ENCODE results near the gene NCAM1.
"Not testable (repeated sequence)": the region's sequence is repeated elsewhere in the genome, so short reads cannot be mapped to it uniquely, and the experiment has no call there.

The NCAM1 gene

DNA sequence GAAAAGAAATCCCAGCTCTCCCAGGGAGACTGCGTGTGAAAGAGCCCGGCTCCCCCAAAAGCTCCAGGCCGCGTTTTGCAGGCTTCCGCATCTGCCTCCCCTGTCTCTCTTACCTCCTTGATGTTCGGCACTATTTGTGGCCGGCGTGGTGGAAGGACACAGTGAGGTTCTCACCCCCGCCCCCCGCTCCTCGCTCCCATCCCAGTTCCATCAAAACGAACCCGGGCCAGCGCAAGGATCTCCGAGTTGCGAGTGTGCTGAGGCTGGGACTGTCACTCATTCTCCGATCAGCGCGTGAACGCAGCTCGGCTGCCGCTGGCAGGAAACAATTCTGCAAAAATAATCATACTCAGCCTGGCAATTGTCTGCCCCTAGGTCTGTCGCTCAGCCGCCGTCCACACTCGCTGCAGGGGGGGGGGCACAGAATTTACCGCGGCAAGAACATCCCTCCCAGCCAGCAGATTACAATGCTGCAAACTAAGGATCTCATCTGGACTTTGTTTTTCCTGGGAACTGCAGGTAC, at the start of gene NCAM1:
Gene NCAM1, plus strand, starts transcription at position 275 of the 523 bp plus-strand sequence.
- DNase-seq = no peak

DNA sequence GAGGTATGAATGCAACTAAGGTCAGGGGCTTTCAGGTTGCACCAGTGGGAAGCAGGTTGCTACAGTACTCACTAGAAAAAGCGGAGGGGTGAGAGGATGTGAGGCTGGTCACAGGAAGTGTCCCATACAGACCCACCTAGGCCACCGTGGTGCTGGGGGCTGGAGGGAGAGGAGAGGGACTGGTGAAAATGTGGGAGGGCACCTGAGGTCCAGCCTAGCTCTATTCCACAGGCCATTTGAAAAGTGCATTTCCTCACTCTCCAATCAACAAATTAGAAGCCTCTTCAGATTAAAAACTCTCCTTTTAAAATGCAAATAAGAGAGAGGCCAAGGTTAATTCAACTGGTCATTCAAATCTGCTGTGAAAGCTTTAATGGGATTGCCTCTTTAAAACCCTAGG, 38.6 kb upstream of the NCAM1 start:
- no peak for DNase-seq

DNA sequence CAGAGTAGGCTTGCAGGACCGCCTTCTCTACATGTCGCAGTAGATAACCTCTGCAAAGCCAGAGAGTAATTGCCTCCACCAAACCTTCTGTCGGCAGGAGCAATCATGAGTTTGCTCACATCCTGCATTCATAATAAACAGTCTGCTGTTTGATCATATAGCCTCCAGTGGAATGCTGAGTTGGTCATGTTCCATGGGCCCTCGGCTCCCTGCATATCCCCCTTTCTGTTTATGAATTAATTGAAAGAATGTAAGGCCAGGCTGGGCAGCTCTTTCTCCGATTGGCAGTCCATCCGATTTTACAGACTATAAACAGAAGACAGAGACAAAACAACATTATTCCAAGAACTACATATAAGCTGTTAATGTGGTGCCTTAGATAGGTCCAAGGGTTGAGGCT, 36.4 kb upstream of the NCAM1 start:
- not testable (repeated sequence) for DNase-seq

DNA sequence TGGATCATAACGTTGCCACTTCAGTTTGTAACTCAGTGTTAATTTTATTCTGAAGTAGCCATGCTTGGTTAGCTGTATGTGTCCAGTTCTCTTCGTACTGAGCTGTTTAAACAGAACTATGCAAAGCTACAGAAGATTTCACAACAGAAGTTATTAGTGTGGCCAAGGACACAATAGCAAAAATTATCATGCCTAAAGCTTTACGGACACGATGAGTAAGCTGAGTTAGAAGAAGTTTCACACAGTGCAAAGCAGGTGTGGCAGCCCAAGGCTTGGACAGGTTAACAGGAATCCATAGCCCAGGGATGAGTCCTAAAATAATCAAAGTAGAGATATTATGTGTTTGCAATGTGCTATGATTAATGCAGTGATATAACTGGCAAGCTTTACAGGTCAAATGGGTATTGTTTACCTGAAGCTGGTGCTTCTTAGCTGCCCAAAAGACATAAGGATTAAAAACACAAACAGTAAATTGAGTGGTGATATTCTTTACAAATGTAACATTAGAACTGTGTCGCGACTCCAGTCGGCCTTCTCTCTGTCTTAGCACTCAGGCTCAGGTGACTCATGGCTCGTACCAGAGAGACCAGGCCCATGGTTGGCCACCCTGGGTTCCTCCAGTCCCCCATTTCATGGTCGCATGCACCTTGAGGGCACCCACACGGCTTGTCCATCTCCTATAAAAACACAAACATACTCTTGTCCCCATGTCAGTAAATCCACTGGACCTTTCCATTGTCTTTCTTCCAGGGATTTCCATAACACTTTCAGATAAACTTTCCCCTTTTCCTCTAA, 35.5 kb upstream of the NCAM1 start:
- no peak for DNase-seq

DNA sequence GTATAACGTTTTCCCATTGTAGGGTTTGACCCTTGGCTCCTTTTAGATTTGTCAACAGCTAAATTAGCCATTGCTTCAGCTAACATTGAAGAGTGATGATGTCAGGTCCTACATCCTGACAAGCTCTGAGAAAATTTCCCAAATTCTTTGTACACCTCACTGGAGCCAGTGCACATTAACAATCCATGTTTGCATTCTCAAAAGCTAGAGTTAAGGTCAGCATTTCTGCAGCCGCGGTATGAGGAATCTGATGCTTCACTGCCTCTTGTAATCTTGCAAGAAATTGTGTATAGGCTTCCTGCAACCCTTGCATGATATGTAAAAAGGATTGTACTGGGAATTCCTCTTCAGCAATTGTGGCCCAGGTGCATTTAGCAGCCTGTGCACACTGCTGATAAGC, 33.1 kb upstream of the NCAM1 start:
- no peak for DNase-seq

DNA sequence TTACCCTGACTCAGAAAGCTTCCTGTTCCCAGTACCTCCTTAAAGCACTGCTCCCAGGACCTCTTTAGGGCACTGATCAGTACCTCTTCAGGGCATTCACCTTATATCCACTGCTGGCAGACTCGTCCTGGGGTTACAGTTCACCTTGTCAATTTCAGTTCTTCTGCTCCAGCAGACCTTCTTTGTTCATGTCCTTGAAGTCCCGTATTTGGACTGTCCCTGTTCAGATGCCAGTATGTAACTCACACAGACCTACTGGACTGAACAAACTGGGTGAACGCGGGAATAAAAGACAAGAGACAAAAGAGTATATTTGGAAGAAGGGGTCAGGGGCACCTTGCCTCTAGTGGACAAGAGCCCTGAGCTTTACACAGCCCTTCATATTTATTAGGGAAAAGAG, 31.8 kb upstream of the NCAM1 start:
- no peak for DNase-seq

DNA sequence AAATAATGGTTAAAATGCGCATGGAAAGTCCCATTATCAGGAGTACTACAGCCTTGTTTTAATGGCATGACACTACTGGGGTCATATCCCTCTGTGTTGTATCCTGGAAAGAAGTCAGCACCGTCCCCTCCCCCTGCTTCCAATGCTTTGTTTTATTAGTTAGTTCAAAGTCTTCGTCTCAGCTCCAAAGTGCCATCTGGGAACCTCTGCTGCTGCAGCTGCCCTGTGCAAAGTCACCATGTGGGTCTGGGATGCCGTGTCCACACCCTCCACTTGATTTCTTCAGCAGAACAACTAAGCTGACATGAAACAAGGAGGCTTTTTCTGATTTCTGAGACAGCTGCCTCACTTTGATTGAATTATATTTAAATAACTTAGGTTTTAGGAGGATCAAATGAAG, 29.5 kb upstream of the NCAM1 start:
- DNase-seq = no peak

DNA sequence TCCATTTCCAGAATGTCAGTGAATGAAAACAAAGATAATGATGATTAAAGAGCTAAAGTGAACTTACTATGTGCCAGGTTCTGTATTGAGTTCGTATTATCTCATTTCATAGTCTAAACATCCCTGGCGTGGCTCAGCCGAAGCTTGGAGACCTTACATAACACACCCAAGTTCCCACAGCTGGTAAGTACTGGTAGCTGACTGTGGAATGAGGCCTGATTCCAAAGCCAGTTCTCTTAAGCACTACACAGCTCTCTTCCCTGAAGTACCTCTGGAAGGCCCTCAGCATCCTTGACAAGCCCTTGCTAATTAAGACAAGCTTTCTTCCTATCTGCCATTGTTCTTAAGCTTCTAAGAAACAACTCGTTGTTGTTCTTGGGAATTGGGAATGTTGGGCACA, 28.6 kb upstream of the NCAM1 start:
- no peak for DNase-seq

DNA sequence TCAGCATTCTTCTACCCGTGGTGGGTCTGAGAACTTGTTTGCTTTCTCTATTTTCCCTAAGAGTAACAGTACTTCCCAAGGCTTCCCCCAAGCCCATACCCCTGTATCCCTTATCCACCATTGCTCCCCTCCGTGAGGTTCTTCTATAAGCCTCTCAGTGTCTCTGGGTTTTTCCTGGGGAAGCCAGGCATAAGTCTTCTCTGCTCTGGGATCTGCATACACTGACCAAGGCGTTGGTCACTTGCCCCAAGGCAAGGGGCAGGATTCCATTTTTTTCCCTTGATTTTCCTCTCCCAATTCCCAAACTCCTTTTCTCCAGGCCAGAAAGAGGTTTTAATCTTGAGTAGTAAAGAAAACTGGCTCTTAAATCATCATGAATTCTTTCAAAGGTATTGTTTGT, 27.2 kb upstream of the NCAM1 start:
- no peak for DNase-seq

DNA sequence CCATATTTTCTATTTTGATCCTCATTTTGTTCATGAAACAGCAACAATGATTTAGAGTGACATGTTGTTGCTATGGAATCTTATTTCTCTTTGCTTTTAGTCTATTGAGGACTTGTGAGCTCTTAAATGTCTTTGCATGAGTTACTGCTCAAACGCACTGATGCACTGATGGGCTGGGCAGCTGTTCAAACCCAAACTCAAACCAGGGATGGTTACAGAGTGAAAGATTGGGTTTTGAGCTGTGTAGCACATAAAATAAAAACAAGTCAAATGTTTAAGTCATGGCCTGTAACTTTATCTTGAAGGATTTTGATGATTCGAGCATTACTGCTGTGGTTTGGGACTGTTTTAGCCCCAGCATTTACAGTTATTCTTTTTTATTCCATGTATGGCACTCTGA, 20.1 kb upstream of the NCAM1 start:
- no peak for DNase-seq

DNA sequence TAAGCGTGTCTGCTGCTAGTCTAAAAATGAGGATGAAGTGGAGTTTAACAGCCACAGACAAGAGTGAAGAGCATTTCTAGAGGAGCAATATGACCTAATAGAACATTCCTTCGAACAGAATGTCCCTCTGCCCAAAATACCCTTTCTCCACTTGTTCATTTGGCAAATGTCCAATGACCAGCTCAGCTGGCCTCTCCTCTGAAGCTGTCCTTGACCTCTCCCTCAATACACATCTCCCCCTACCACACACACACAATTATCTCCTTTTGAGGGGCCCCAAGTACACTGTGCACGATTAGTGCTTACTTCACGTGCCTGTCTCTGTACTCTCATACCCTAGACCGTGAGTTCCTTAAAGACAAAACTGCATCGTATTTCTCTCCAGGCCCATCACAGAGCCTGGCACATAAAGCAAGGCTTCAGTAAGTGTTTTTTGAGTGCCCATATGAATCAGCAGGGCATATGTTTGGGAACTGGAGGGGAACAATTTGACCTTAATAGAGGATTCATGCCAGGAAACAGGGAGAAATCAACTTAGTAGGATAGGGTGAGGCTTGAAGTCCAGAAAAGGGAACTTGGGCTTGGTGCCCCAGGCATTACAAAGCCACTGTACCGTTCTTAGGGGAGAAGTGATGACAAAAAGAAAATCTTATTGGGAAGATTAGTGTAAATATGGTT, 18.1 kb upstream of the NCAM1 start:
- DNase-seq = no peak

DNA sequence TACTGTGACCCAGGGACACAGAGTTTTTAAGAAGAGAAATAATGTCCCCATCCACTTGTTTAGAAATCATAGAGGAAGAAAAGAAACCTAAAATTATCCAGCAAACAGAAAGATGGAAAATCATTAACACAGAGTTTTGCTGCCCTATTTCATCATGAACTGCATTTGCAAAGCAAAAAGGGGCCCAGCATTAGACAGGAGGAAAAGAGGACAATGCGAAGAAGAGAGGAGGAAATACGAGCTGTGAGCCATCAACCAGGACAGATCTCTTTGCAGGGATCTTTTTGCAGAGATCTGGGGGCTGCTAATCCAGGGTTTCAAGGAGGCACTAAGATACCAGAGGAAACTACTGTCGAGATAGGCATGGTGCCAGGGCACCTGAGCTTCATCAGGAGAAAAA, 14.4 kb upstream of the NCAM1 start:
- no peak for DNase-seq

DNA sequence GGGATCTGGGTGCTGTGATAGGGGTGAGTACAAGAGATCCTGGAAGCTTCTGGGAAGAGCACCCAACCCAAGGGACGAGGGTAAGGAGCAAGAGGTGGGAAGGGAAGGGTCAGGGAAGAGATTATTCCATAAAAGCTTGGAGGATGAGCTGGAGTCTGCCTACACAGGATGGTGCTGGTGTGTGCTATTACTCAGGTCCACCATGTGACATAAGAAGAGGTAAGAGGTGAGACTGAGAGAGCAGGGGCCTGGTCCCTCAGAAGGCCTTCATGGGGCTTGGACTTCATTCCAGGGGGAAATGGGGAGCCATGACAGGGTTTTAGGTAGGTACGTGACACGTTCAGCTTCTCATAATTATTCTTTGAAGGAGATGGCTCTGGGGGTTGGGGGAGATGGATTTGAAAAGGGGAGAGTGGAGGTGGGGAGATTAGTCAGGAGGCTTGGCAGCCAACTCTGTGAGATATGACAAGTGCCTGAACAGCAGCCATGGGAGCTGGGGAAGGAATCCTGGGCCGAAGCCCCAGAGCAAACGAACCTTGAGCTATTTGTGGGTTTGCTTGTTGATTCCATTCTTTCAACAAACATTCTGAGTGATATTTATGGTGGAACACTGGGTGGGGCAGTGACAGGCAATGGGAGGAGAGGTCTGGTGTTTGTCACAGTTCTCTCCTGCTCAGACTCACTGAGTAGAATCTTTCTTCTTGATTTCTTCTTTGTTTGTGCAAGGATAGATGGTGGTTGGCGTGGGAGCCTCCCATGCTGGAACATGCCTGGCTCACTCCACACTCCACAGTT, 11.2 kb upstream of the NCAM1 start:
- DNase-seq = no peak

DNA sequence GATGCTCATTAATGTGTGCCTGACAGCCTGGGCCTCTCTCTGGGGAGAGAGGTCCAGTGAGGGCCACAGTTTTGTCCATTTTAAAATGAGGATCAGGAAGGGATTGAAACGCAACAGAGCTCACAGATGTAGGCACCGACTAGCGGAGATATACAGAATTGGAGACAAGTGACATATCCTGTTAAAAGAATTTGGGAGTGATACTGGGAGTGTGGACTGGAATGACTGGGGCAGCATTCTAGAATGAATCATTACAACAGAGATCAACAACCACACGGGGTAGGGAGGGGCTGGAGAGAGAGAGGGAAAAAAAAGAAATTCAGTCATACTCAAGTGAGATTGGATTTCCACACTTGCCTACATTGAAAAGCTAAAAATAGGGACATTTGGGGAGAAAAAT, 2.5 kb upstream of the NCAM1 start:
- no peak for DNase-seq

DNA sequence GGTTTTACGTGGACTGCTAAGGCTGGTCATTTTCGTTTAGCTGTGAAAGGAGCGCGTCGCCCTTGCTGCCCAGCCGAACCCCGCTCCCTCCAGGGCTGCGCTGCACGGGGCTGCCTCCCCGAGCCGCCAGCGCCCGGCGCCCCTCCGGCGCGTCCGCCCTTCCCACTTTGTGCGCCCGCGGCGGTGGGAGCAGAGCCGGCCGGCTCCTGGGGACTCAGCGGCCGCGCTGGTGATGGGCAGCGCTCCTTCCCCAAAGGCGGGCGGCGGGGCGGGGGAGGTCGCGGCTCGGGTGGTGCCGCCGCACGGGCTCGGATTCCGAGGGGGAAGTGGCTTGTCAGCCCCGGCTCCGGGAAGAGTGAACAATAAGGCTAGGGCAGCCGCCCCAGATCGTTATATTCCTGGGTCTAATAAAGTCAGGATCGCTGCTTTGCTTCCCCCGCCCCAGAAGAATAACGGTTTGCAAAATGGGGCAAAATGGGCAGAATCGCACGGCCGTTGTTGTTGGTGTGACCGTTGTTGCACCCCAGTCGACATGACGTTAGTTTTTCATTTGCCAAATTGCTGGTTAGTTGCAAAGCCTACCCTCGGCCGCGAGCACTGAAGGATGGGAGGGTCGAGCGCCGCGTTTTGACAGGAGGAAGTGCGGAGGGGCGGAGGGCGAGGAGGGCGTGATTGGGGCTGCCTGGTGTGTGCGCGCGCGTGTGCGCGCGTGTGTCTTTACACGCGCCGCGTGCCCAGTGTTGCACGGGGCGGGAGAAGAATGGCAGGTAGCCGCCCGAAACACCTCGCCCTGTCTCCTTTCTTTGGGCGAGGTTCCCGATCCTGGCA, 745 bp downstream of the NCAM1 start:
- DNase-seq = no peak

DNA sequence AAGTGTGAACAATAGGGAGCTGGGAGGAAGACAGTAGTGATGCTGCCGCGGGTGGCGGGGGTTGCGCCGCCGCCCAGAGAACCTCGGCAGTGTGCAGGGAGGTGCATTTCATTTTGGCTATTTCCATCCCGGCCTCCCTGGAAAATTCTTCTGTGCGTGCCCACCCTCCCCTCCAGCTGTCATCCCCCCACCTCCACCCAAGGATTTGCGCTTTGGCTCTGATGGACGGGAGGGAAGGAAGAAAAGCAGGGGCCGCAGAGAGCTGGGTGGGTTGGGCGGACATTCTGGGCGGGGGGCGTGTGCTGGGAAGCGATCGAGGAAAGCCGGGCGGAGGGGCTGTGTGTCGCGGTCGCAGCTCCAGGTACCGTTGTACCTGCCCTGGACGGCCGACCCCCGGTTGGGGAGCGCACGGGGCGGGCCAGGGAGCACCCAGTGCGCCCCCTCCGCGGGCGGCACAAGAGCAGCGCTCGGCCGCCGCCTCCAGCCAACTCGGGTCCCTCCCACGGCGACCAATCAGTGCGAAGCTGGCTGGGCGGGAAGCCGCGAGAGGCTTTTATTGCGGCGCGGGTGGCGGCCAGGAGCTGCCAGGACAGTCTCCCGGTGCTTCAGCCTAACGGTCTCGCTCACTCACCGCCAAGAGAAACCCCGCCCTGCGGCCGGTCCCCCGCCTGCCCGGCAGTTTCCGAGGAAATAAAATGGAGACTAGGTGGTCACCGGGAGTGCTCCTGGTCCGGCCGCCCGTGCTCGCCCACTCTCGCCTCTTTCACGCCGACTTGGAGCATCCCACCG, 1.6 kb downstream of the NCAM1 start:
- DNase-seq = no peak

DNA sequence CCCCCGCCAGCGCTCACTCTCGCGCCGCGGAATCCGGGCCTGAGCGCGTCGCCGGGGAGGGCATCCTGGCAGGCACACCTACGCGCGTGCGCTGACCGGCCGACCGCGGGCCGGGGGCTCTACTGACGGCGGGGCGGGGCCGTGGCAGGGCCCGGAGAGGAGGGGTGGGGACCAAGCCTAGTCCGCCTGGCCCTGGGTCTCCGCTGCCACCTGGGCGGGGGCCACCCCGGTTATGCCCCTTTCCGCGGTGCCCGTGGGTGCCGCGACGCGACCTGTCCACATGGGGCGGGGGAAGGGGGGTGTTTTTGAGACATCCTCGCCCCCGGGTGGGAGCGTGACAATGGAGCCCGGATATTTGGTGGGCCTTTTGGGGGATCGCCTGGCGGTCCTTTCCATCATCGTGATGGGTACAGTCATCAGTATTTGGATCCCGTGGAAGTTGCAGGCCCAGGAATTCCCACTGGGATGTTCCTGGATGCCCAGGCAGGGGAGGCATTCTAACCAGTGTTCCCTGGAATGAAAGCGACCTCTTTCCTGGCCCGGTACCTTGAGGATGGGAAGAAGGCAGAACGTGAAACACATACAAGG, 2.2 kb downstream of the NCAM1 start:
- DNase-seq = no peak

DNA sequence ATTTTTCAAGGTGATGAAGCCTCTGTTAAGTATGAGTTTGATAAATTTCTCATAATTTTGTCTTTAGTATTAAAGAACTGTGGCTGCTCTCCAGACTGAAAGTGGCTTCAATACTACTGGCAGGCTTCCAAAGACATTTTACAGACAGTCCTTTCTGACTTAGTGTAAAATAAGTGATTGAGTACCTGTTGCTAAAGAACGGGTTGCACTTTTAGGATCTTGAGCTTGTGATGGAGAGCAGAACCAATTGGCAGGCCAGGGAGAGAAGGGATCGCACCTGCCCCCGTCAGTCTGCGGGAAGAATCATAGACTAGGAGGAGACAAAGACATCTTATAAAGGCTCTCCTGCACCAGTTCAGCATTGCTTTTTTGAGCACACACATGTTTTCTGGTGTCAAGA, 4.4 kb downstream of the NCAM1 start:
- no peak for DNase-seq

DNA sequence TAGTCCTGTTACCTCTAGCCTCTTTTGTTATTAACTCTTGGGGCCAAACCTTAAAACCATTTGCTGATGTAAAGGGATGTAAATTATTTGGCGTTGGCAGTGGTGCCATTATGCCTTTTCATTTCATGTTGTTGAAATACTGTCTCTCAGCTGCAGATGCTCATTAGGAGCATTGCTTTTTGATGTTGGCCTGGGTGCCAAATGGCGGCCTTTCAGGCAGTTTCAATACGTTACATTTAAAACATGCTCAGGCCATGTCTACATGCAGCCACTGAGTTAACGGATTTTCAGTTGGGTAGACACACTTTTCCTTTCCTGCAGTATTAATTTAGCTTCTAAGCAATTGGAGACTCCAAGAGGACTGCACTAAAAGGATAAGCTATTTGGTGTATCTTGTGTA, 5.3 kb downstream of the NCAM1 start:
- DNase-seq = no peak

DNA sequence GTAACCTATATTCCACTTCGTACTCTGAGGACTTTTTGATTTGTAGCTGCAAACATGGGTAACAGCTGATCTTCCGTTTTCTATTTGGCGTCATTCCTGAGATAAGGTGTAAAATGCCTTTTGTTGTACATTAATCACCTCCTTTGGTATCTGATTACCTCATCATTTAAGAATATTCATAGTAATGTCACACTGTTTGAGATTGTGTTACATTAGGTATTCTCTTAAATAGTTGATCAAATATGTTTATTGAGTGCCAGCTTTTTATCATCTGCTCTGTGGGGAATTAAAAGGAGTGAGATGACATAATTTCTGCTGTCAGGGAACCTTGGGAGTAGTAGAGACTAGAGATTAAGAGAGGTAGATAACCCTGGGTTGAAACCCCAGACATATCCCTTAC, 5.9 kb downstream of the NCAM1 start:
- DNase-seq = no peak

DNA sequence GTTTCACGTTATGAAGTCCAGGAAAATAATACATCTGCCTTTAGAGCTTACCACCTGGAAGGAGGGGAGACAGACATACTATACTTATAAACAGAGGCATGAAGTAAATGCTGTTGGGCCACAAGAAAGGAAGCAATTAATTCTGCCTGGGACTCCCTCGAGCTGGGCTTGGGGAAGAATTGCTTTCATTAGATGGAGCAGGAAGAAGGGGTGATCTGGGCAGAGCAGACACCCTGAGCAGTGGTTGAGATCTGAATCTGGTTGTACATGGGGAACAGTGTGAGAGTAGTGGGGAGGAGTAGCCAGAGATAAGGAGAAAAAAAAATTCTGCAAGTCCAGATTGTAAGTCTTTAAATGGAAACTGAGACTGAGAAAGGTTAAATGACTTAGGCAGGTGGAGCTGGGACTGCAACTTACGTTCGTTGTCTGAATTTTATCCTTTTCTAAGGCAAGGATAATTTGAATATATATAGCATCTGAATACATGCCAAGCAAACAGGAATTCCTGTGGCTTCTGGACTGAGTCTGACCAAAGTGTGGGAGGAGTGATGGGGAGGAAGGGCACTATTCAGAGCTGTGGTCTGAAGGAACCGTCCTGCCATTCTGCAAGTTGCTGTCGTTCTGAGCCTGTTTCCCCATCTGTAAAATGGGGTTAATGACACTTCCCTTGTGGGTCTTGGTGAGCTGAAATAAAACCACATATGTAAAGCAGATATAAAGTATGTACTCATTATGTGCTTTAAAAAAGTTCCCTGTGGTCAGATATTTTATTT, 7.9 kb downstream of the NCAM1 start:
- DNase-seq = no peak
